HFF-Myc (cell line): Measurements from ENCODE around the gene HK1.

ENCODE experiments used
- DNase-seq: peaks from one replicate; pipeline ENCODE4 v3.0.0-alpha.2; 2011; ENCODE audit warnings: low read depth; ENCODE audit errors: extremely low read depth
- H3K4me3 ChIP-seq: replicated peaks from 2 replicates; pipeline ENCODE4 v1.5.1; 2011; ENCODE audit warnings: low read depth, mild to moderate bottlenecking, control low read depth, low read length
- TF ChIP-seq, protein P1 (sequence below): IDR thresholded peaks from 2 replicates; pipeline ENCODE4 v1.5.1; 2012; ENCODE audit warnings: mild to moderate bottlenecking, low read depth, low read length, control low read depth; ENCODE audit errors: missing control alignments

Gene HK1

DNA sequence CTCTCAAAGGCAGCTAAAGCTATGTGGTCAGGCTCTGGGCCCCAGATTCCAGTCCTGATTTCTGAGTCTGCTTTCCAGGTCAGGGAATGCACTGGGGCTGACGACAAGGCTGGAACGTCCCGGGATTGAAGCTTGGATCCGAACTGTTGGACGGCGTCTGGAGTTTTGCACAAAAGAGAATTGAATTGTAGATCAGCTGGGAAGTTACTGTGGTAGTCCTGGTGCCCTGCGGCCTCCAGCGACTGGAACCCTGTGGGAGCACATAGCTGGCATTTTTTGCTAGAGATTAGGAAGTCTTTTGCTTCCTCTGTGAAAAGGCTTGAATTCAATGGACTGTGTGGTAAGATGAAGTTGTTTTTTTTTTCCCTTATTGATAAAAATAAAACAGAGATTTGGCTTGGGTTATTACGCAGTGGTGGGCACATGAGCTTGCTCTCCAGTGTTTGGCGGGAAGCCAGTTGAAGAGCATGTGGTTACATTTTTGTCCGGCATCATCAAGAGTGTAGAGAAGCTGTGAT, at the start of gene HK1:
Gene HK1, plus strand, starts transcription at position 51 of the 518 bp plus-strand sequence.
- DNase-seq: no peak
- no peak within 1 kb of the TSS for H3K4me3 ChIP-seq
- TF ChIP-seq, protein P1, sequence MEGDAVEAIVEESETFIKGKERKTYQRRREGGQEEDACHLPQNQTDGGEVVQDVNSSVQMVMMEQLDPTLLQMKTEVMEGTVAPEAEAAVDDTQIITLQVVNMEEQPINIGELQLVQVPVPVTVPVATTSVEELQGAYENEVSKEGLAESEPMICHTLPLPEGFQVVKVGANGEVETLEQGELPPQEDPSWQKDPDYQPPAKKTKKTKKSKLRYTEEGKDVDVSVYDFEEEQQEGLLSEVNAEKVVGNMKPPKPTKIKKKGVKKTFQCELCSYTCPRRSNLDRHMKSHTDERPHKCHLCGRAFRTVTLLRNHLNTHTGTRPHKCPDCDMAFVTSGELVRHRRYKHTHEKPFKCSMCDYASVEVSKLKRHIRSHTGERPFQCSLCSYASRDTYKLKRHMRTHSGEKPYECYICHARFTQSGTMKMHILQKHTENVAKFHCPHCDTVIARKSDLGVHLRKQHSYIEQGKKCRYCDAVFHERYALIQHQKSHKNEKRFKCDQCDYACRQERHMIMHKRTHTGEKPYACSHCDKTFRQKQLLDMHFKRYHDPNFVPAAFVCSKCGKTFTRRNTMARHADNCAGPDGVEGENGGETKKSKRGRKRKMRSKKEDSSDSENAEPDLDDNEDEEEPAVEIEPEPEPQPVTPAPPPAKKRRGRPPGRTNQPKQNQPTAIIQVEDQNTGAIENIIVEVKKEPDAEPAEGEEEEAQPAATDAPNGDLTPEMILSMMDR: no peak

DNA sequence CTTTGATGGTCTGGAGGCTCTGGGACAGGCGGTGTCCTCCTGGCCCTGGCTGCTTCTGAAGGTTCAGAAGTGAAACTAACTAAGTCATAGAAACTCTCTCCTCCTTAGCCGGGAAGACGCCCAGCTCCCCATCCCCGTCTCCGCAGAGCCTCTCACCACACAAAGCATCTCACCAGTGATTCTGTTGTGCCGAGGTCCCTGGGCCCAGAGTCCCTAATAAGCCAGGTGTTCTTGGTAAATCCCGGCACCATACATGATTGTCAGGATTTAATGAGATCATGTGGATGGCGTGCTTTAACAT, 48.7 kb upstream of the HK1 start:
- TF ChIP-seq, protein P1: no peak
- no peak for DNase-seq
- no peak overlapping the region for H3K4me3 ChIP-seq

DNA sequence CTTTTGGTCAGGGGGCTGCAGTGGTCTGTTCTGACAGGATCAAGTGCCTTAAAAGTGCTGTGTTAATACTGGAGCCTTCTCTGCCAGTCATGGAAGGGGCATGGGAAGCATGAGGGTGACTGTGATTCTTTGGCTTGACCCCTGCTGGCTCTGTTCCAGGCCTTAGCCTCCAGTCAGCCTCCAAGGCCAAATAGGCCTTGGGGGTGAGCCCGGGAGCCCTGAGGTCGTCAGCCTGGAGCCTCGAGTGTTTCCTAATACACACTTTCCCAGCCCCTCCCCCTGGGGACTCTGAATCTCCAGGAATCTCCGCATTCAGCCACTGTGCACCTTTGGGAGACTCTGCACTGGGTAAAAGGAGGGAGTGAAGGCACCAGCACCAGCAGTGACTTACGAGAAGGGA, 48.2 kb upstream of the HK1 start:
- TF ChIP-seq, protein P1: no peak
- no peak overlapping the region for H3K4me3 ChIP-seq
- no peak for DNase-seq

- no peak for DNase-seq
- TF ChIP-seq, protein P1: no peak
- H3K4me3 ChIP-seq: no peak overlapping the region
These were observed 46.0 kb upstream of the HK1 start for GRCh38 chr10:69232252-69232651.

- TF ChIP-seq, protein P1: no peak
- no peak overlapping the region for H3K4me3 ChIP-seq
- DNase-seq: no peak
These were observed 45.4 kb upstream of the HK1 start for GRCh38 chr10:69232736-69233480.

DNA sequence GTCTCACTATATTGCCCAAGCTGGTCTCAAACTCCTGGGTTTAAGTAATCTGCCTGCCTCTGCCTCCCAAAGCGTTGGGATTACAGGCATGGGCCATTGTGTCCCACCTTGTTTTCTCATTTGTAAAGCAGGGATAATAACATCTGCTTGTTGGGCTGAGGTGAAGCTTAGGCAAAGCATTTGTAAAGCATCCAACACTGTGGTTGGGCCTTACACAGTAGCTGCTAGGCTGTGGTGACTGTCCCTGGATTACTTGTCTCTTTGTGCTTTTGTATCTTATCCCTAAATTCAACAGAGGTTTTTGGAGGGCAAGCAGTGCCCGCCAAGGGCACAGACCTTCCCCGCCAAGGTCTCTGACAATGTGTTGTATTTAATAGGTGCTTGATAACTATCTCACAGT, 43.8 kb upstream of the HK1 start:
- TF ChIP-seq, protein P1: no peak

More for the DNA sequence above, 43.8 kb upstream of the HK1 start:
- no peak overlapping the region for H3K4me3 ChIP-seq
- DNase-seq: no peak
